ENCODE measurements around the gene SLA2. TPM values are rescaled to one million over a fixed set of nuclear protein-coding genes. Genes with fewer than 3 reads are reported as not detected.

The SLA2 gene
- total RNA-seq, 1 experiment from 2014 or later: not detected

- DNase-seq (ENCODE audit: unreplicated experiment): no peak
- intact Hi-C loops (cut with micrococcal nuclease): no loop called here
- Mint-ChIP-seq H3K9me3 (ENCODE audit: unreplicated experiment) (no peaks in the 10 kb centered on the region), H3K36me3 (ENCODE audit: insufficient read depth, unreplicated experiment) (peaks cover 20% of the 10 kb centered on the region), H3K4me1 (ENCODE audit: insufficient read depth, unreplicated experiment) (no peaks in the 10 kb centered on the region), H3K4me3 (ENCODE audit: unreplicated experiment) (no peak overlapping the region), H3K27ac (ENCODE audit: low read depth, unreplicated experiment) (no peak overlapping the region), H3K27me3 (ENCODE audit: insufficient read depth, unreplicated experiment) (no peaks in the 10 kb centered on the region)
- BruUV-seq (replicated peaks): no TSS peak
- CTCF ChIA-PET: interaction anchor here (0.7 kb wide), 1 partner anchor 547 kb away, joined by 4 read pairs; no protein-coding TSS in a partner anchor
- TF ChIP-seq CTCF (IDR thresholded peaks at IDR 0.05; ENCODE audit: unreplicated experiment): no peak
- POLR2A ChIA-PET: no interaction called here
These were observed 40.9 kb upstream of the SLA2 start for GRCh38 chr20:36686944-36687343.

- no peak for DNase-seq (ENCODE audit: unreplicated experiment)
- H3K9me3 Mint-ChIP-seq (ENCODE audit: unreplicated experiment): no peaks in the 10 kb centered on the region
- intact Hi-C loops (cut with micrococcal nuclease): no loop called here
- ChIA-PET CTCF (interaction anchor here (0.6 to 0.7 kb wide), 2 partner anchors 55 to 547 kb away, joined by 3 to 4 read pairs; no protein-coding TSS in a partner anchor), POLR2A (no interaction called here)
- H3K27ac Mint-ChIP-seq (ENCODE audit: low read depth, unreplicated experiment): no peak overlapping the region
- no peaks in the 10 kb centered on the region for H3K27me3 Mint-ChIP-seq (ENCODE audit: insufficient read depth, unreplicated experiment)
- BruUV-seq (replicated peaks): no TSS peak
- no peaks in the 10 kb centered on the region for H3K4me1 Mint-ChIP-seq (ENCODE audit: insufficient read depth, unreplicated experiment)
- peaks cover 20% of the 10 kb centered on the region for H3K36me3 Mint-ChIP-seq (ENCODE audit: insufficient read depth, unreplicated experiment)
- TF ChIP-seq CTCF (IDR thresholded peaks at IDR 0.05; ENCODE audit: unreplicated experiment): no peak
- no peak overlapping the region for H3K4me3 Mint-ChIP-seq (ENCODE audit: unreplicated experiment)
These were observed 40.5 kb upstream of the SLA2 start for GRCh38 chr20:36686504-36686903.

- H3K9me3 Mint-ChIP-seq (ENCODE audit: unreplicated experiment): no peaks in the 10 kb centered on the region
- no peak overlapping the region for H3K4me3 Mint-ChIP-seq (ENCODE audit: unreplicated experiment)
- ChIA-PET POLR2A (interaction anchor here (1.3 to 1.7 kb wide), 2 partner anchors 18 to 79 kb away, joined by 3 to 4 read pairs; partner anchors contain the start of gene RAB5IF), CTCF (interaction anchor here (0.7 to 1.1 kb wide), 2 partner anchors 126 to 512 kb away, joined by 3 read pairs; no protein-coding TSS in a partner anchor)
- no TSS peak for BruUV-seq (replicated peaks)
- no peaks in the 10 kb centered on the region for H3K4me1 Mint-ChIP-seq (ENCODE audit: insufficient read depth, unreplicated experiment)
- H3K36me3 Mint-ChIP-seq (ENCODE audit: insufficient read depth, unreplicated experiment): peaks cover 29% of the 10 kb centered on the region
- no peak for TF ChIP-seq CTCF (IDR thresholded peaks at IDR 0.05; ENCODE audit: unreplicated experiment)
- intact Hi-C loops (cut with micrococcal nuclease): no loop called here
- no peaks in the 10 kb centered on the region for H3K27me3 Mint-ChIP-seq (ENCODE audit: insufficient read depth, unreplicated experiment)
- no peak overlapping the region for H3K27ac Mint-ChIP-seq (ENCODE audit: low read depth, unreplicated experiment)
- DNase-seq (ENCODE audit: unreplicated experiment): no peak
These were observed 38.8 kb upstream of the SLA2 start for GRCh38 chr20:36684747-36685146.

GRCh38 chr20:36682311-36682710 lies 36.3 kb upstream of the SLA2 start:
- CTCF ChIA-PET: interaction anchor here (0.6 to 2.6 kb wide), 4 partner anchors 11 to 466 kb away, joined by 3 to 20 read pairs (median 4); no protein-coding TSS in a partner anchor
- Mint-ChIP-seq H3K9me3 (ENCODE audit: unreplicated experiment) (no peaks in the 10 kb centered on the region), H3K4me1 (ENCODE audit: insufficient read depth, unreplicated experiment) (no peaks in the 10 kb centered on the region), H3K4me3 (ENCODE audit: unreplicated experiment) (no peak overlapping the region), H3K27me3 (ENCODE audit: insufficient read depth, unreplicated experiment) (no peaks in the 10 kb centered on the region), H3K27ac (ENCODE audit: low read depth, unreplicated experiment) (no peak overlapping the region), H3K36me3 (ENCODE audit: insufficient read depth, unreplicated experiment) (peaks cover 35% of the 10 kb centered on the region)
- POLR2A ChIA-PET: interaction anchor here (0.7 kb wide), 1 partner anchor 16 kb away, joined by 3 read pairs; no protein-coding TSS in a partner anchor
- DNase-seq (ENCODE audit: unreplicated experiment): no peak
- TF ChIP-seq CTCF (IDR thresholded peaks at IDR 0.05; ENCODE audit: unreplicated experiment): no peak
- BruUV-seq (replicated peaks): no TSS peak
- intact Hi-C loops (cut with micrococcal nuclease): no loop called here
